ENCODE measurements around the gene AXL.
"Not testable (repeated sequence)": the region's sequence is repeated elsewhere in the genome, so short reads cannot be mapped to it uniquely, and the experiment has no call there.

Gene AXL

GRCh38 chr19:41288673-41289530 lies 69.9 kb downstream of the AXL start:
- no peak for DNase-seq

GRCh38 chr19:41289814-41290213 lies 70.8 kb downstream of the AXL start:
- DNase-seq = not testable (repeated sequence)

GRCh38 chr19:41294393-41294792 lies 75.4 kb downstream of the AXL start:
- no peak for DNase-seq

- DNase-seq = no peak
Observed at GRCh38 chr19:41295499-41295898, 76.5 kb downstream of the AXL start.

GRCh38 chr19:41296433-41296871 lies 77.4 kb downstream of the AXL start:
- DNase-seq = no peak

GRCh38 chr19:41297628-41298347 lies 78.8 kb downstream of the AXL start:
- no peak for DNase-seq

GRCh38 chr19:41298348-41298964 lies 79.4 kb downstream of the AXL start:
- no peak for DNase-seq

- no peak for DNase-seq
Observed at GRCh38 chr19:41299046-41299754, 80.2 kb downstream of the AXL start.

- no peak for DNase-seq
Observed at GRCh38 chr19:41299755-41300089, 80.7 kb downstream of the AXL start.

- no peak for DNase-seq
Observed at GRCh38 chr19:41300555-41300954, 81.5 kb downstream of the AXL start.

- no peak for DNase-seq
Observed at GRCh38 chr19:41302624-41303351, 83.8 kb downstream of the AXL start.

- DNase-seq = no peak
Observed at GRCh38 chr19:41303954-41304353, 84.9 kb downstream of the AXL start.

- DNase-seq = no peak
Observed at GRCh38 chr19:41304706-41305483, 85.9 kb downstream of the AXL start.

- no peak for DNase-seq
Observed at GRCh38 chr19:41305927-41306793, 87.1 kb downstream of the AXL start.

GRCh38 chr19:41307090-41307875 lies 88.3 kb downstream of the AXL start:
- no peak for DNase-seq

GRCh38 chr19:41307954-41308449 lies 89.0 kb downstream of the AXL start:
- DNase-seq = no peak

- DNase-seq = peak; percentile 76
Observed at GRCh38 chr19:41308450-41309179, 89.6 kb downstream of the AXL start.

GRCh38 chr19:41309180-41310032 lies 90.4 kb downstream of the AXL start:
- peak; percentile 14 for DNase-seq

All from RPMI8226 (cell line).